SKM-1 treated with dmso at 0.1 percent for 144 hours (cell line): Measurements from ENCODE around the gene SHROOM3.

Experiments used
- DNase-seq: peaks from one replicate; lab custom pipeline; 2025; ENCODE audit not compliant: unreplicated experiment; lab: John Stamatoyannopoulos, UW

The SHROOM3 gene

GRCh38 chr4:76802236-76803021, 367.4 kb downstream of the SHROOM3 start:
- DNase-seq: no peak

- DNase-seq: no peak
Measured at GRCh38 chr4:76803522-76803921, 368.5 kb downstream of the SHROOM3 start.

- no peak for DNase-seq
Measured at GRCh38 chr4:76804096-76804495, 369.1 kb downstream of the SHROOM3 start.

- no peak for DNase-seq
Measured at GRCh38 chr4:76806346-76806745, 371.3 kb downstream of the SHROOM3 start.

GRCh38 chr4:76806757-76807156, 371.7 kb downstream of the SHROOM3 start:
- DNase-seq: no peak

GRCh38 chr4:76809594-76810305, 374.7 kb downstream of the SHROOM3 start:
- no peak for DNase-seq

- no peak for DNase-seq
Measured at GRCh38 chr4:76811604-76812412, 376.8 kb downstream of the SHROOM3 start.

GRCh38 chr4:76813070-76813469, 378.0 kb downstream of the SHROOM3 start:
- no peak for DNase-seq

- no peak for DNase-seq
Measured at GRCh38 chr4:76821641-76822040, 386.6 kb downstream of the SHROOM3 start.

- DNase-seq: no peak
Measured at GRCh38 chr4:76822303-76822702, 387.3 kb downstream of the SHROOM3 start.

- DNase-seq: no peak
Measured at GRCh38 chr4:76823495-76823894, 388.5 kb downstream of the SHROOM3 start.

GRCh38 chr4:76830612-76830963, 395.6 kb downstream of the SHROOM3 start:
- no peak for DNase-seq

- DNase-seq: no peak
Measured at GRCh38 chr4:76830964-76831703, 396.1 kb downstream of the SHROOM3 start.

- DNase-seq: no peak
Measured at GRCh38 chr4:76831711-76832373, 396.8 kb downstream of the SHROOM3 start.
